ENCODE data around the gene SPDYE9.
"Not testable (repeated sequence)": the region's sequence is repeated elsewhere in the genome, so short reads cannot be mapped to it uniquely, and the experiment has no call there.

The SPDYE9 gene

GRCh38 chr7:73085938-73086337 lies at the start of gene SPDYE9:
Gene SPDYE9 (minus strand): TSS chr7:73086038. CDS start chr7:73084238, 1,800 bp downstream.
- DNase-seq = not testable (repeated sequence)

GRCh38 chr7:73134866-73135265 lies 49.0 kb upstream of the SPDYE9 start:
- DNase-seq = not testable (repeated sequence)

GRCh38 chr7:73132651-73133217 lies 46.9 kb upstream of the SPDYE9 start:
- DNase-seq = not testable (repeated sequence)

- not testable (repeated sequence) for DNase-seq
These were observed 44.8 kb upstream of the SPDYE9 start for GRCh38 chr7:73130612-73131011.

GRCh38 chr7:73124126-73124525 lies 38.3 kb upstream of the SPDYE9 start:
- not testable (repeated sequence) for DNase-seq

GRCh38 chr7:73122778-73123447 lies 37.1 kb upstream of the SPDYE9 start:
- DNase-seq = not testable (repeated sequence)

- DNase-seq = not testable (repeated sequence)
These were observed 32.3 kb upstream of the SPDYE9 start for GRCh38 chr7:73118155-73118554.

GRCh38 chr7:73057811-73058210 lies 28.0 kb downstream of the SPDYE9 start, which contains the start of gene SPDYE11:
Gene SPDYE11 (minus strand): TSS chr7:73057911. CDS start chr7:73056111, 1,800 bp downstream.
- not testable (repeated sequence) for DNase-seq

GRCh38 chr7:73029666-73030065 lies 56.2 kb downstream of the SPDYE9 start, which contains the start of gene SPDYE8:
Gene SPDYE8 (minus strand): TSS chr7:73029766. CDS start chr7:73027966, 1,800 bp downstream.
- DNase-seq = not testable (repeated sequence)
